Measurements from ENCODE around the gene OTC.

OTC gene

GRCh38 chrX:38468563-38469157 lies 116.3 kb downstream of the OTC start:
- DNase-seq, result no peak

Measured in activated CD8-positive, alpha-beta memory T cell treated with anti-CD3 and anti-CD28 coated beads for 24 hours (primary cell).